Hematopoietic multipotent progenitor cell treated with erythropoietin and hydrocortisone succinate and interleukin-3 and kit ligand, for 8 days (in vitro differentiated cells): ENCODE data around the gene CAMTA1.
A peak's percentile ranks its signal among the peaks of the same experiment; 100 is the strongest.

Experiments used
- DNase-seq: peaks from one replicate; pipeline ENCODE4 v3.0.0-alpha.2; 2015

Gene CAMTA1

DNA sequence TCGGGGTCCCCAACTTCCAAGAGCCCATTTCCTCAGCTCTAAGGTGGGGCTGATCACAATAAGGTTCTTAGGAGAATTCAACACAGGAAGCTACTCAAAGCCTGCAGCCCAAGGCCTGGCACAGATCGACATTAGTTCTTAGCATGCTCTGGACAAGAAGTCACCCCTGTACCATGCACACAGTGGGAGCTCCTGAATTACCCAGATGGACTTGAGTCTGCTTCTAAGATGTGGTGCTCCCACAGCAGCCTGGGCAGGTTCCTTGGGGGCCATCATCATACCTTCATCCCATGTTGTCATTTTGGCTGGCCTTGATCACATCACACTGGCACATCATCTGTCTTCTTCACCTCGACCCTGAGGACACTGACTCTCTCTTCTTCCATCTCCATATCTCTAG, 832.6 kb downstream of the CAMTA1 start:
- DNase-seq = no peak

DNA sequence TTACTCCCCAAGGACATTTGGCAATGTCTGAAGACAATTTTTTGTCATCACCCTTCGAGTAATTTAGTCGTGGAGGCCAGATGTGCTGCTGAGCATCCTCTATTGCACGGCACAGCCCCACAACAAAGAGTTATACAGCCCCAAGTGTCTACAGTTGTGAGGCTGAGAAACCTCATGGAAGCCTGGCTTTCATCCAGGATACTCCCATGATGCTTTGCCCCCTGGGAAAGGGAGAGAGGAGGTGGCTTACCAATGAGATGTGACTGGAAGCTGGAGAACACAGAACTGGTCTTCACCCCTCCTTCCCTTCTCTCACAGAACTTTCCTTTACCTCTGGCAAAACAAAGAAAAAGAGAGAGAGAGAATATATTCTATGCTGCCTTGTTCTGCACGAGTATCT, 834.9 kb downstream of the CAMTA1 start:
- no peak for DNase-seq

DNA sequence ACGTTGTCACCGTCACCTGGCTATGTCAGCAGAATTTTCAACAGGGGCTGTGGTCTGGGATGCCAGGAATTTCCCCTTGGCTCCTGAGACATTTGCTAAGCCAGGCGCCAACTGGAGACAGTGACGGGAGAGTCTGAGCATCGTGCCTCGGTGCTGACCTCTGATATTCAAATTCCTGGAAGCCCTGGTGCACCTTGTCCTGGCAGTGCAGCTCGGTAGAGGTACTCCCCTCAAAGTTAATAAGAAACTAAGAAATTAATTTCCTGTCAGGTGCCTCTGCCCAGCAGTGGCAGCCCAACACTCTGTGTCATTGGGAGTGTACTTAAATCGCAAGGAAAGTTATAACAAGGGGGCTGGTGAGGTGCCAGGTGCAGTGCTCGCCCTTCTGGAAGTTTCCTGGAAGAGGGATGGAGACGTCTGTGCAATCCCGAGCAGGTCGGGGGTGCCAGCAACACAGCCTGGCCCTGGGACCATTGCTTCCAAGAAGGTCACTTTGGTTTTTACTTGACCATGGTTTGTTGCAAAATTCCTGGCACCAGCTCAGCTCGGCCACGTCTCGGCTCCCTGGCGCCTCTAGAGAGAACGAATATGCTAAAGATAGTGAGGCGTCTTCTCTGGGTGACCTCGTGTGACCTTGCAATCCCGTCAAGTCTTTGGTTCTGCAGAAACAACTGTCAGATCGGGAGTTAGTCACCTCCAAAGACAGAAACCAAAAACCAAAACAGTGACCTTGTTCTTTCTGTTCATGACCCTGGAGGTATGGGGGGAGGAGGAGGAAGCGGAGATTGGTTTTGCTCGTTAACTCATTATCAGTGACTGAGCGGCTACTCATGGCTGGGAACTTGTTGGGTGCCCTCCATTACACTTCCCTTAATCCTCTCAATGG, 836.3 kb downstream of the CAMTA1 start:
- no peak for DNase-seq

DNA sequence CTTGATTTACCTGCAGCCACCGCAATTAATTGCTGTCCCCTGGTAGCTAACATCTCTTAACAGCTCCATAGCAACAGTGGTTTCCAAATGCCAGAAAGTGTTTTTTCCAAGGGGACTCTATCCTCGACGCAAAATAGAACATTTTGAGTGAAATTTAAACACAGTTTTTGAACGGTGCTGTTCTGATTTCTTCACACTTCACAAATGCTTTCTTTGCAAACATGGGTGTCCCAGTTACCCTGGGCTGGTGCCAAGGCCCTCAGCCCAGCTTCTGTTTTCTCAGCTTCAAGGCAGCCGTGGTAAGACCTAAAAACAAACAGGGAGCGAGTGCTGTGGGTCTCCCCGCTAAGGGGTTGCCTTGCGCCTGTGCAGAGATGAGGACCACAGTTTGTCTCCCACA, 838.6 kb downstream of the CAMTA1 start:
- no peak for DNase-seq

DNA sequence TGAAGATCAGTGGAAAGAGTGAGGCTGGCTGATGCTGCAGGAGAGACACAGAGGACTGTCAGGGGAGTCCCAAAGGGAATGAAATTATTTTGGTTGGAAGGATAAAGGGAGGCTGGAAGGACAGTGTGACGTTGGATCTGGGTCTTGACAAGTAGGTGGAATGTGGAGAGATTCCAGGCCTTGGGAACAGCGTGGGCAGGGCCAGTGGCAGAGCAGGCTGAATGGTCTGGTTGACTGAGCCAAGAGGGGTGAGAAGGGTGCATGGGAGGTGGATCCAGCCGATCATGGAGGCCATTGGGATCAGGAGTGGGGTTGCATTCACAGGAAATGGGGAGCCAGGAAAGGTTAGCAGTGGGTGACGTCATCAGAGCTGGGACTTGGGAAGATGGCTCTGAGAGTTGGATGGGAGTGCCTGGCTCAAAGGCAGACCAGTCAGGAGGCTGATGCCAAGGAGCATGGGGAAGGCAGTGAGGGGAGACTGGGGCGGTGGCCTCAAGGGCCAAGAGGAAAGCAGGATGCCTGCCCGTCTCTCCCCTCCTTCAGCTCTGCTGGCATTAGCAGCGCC, 839.6 kb downstream of the CAMTA1 start:
- DNase-seq = no peak

DNA sequence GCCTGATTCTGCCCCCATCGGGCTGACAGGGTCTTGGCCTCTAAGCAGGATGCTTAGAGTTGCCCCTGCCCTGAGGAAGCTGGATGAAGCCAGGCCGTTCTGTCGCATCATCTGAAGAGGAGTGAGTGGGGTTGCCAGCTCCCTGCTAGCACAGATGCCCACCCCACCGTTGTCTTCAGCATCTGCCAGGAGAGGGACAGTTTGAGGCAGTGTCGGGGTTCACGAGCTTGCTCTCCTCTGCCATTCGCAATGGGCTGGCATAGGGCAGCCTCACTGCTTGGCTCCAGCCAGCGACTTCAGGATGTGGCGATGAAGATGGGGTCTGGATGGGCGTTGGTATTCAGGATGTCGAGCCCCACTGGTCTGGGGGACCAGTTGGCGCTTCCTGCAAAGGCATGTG, 840.1 kb downstream of the CAMTA1 start:
- no peak for DNase-seq

DNA sequence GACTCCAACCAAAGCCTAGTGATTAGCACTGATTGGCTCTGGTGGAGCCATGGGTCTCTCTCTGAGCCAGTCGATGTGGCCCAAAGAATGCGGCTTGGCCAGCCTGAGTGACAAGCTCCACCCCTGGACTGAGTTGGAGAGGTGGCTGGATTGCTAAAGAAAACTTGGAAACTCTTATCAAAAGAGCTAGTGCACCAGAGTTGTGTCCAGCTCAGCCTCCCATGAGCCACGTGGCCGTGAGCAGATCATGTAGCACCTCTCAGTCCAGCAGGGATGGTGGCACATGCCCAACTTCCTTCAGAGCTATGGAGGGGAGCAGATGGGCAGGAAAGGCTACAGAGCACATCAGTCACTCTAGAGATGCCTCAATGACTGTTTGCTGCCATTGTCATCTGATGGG, 843.0 kb downstream of the CAMTA1 start:
- no peak for DNase-seq

DNA sequence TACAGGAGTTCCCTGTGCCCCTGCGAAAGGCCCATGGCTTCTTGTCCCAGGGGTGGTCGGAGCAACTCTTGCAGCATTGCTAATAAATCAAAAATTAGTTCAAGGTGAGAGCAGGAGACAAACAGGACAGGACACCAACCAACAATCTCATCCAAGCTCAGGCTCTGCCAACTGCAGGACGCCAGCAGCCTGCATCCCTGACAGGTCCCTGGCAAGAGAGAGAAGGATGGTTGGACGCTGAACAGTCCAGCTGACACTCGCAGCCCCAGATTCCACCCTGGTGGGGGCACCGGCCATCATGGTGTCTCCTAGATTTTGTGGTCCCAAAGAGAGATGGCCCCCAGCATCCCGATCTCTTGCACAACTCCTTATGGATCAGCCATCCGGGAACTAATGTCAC, 843.8 kb downstream of the CAMTA1 start:
- no peak for DNase-seq

DNA sequence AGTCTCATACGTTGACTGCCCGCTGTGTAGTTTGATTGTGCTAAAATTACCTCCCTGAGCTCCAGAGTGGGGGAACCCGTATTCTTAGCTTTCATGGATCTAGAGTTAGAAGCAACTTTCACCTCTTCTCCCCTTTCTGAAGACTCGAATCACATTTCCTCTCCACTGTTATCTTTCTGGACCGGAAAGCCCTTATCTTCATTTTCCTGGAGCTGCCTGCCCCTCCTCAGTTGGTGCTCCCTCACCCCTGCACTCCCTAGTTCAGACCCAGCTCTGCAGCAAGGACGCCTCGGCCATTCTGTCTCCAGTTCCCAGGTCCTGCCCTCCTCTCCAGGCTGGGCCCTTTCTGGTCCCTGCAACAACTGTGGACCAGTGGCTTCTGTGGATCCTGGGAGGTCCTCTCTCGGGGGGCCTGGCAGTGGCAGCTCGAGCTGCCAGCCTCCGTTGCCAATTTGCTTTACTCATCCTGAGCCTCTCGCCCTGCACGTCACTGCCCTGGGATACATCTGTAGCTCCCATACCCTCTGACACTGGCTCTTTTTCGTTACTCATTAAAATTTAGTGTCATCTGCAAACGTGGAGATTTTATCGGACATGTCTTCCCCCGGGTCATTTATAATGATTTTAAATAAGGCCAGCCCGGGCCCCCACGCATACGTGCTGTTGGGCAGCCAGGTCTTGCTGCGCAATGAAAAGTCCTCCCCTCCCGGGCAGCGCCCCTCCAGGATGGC, 844.4 kb downstream of the CAMTA1 start:
- peak; percentile 6 for DNase-seq

DNA sequence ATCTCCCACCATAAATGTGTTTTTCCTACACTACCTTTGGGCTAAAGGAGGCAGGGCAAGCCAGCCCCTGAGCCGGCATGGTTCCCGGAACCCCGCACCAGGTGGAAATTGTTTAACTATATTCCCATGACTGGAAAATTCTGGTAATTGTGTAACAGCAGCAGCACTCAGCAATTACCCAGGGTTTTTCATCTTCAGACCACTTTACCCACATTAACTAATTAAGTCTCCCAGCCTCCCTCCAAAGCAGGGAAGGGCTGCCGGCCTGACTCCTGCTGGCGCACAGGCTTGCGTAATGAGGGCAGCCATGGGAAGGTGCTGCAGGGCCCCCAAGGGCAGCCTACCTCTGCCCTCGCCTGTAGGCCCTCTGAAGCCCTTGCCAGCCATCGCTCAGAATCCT, 845.1 kb downstream of the CAMTA1 start:
- no peak for DNase-seq

DNA sequence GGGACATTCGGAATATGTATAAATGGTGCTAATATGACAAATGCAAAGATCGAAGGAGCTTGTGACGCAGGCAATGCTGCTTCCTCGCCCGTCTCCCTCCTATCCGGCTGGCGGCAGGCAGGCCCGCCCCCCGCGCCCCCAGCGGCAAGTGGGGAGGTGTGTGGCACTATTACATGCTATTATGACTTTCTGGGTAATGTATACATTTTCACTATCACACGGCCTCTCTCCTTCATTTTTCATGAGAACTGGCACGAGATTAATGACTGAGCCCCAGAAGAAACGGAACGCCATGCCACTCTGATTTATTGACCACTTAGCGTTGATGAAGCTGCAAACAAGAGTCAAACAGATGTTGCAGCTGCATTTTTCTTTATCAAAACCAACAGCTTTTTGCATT, 846.9 kb downstream of the CAMTA1 start:
- DNase-seq = no peak

DNA sequence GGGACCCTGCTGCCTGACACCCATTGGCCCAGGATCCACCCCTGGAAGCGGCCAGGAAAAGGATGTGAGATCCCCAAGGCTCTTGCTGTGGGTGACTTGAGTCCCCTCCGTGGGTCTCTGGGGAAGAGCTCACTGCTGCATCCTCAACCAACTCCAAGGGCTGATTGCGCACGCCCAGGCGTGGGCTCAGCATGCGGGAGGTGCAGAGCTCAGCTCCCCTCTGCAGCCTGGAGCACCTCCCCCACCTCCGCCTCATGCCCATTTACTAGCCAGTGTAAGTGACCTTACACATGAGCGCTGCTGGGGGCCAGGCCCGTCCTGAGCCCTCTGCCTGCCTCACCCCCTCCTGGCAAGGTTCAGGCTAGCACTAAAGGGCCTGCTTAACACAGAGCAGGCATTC, 847.4 kb downstream of the CAMTA1 start:
- no peak for DNase-seq

DNA sequence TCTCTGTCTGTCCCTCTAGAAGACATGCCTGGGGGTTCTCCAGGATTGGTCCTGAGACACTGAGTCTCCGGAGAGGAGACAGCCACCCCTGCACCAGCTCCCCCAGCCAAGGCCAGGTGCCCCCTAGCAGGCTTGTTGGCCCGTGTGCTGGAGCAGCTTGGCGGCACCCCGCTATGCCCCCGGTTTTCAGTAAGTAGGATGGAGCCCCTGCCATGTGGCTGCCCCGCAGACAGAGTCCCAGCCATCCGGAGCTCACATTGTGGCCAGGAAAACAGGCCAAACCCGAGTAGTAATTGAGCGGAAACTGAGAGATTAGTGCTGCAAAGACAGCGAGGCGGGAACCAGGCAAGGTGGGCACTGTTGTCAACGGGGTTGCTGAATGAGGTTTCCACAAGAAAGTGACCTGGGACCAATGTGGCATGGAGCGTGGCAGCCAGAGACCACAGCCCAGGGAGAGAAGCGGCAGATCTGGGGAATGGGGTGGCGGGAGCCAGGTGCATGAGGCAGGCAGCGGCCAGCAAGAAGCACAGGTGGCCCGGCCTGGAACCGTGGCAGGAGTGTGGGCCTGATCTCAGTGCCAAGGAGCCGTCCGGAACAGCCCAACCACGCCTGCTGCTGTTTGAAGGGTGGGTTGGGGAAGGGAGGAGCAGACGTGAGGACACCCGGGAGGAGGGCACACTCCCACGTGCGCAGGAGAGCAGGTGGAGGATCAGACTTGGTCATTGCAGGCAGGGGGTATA, 848.4 kb downstream of the CAMTA1 start:
- DNase-seq = no peak

DNA sequence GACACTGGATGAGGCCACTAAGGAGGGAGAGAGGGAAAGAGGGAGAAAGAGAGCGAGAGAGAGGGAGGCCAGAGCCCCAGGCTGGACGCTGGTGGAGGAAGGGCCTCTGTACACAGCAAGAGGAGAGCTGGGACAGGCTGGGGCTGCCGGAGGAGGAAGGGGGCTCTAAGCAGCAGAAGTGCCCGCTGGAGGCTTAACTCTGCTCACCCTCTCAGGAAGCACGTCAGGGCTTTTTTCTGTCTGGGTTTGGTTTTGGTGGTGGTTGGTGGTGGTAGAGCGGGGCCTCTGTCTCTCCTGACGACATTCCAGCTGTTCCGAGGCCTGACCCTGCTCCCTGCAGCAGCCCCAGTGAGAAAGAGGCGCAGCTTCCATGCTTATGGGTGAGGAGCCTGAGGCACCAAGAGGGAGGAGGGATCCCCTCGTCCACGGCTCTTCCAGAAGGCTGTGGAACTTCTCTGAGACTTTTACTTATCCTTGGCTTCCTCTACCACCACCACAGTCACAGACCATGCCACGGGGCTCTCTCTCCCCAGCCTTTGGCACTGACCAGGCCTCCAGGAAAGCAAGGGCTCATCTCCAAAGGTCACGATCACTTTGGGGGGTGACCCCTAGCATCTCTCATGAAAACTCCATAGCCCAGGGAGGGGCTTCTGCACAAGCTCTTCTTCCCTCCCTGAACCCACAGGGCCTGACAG, 849.4 kb downstream of the CAMTA1 start:
- DNase-seq = no peak

DNA sequence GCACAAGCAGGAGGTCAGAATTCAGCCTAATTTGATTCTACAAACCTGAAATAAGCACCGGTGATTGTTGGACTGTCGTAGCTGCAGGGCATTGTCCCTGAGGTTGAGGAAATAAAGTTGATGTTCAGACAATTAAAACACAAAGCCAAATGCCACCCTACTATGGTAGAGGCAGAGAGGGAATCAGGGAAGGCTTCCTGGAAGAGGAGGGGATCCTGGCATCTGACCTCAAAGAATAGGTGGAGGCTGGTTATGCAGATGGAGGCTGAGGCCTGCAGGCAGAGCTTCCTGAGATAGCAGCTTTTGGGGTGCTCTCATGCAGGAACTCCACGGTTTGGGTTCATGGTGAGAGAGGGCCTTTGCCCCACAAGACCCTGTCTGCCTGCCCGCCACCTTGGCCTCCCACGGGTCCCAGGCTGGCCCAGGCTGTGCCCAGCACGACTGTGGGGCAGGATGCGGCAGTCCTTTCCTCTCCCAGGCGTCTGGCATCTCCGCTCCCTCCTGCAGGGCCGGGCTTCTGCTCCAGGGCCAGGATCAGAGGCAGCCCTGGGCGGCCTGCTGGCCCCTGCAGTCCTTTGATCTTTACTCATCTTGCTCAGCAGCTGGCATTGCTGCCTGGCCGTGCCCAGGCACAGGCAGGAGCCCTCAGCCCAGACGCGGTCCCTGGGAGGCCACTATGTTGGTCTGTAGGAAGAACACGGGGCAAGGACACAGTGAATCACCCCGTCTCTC, 851.7 kb downstream of the CAMTA1 start:
- DNase-seq = no peak

DNA sequence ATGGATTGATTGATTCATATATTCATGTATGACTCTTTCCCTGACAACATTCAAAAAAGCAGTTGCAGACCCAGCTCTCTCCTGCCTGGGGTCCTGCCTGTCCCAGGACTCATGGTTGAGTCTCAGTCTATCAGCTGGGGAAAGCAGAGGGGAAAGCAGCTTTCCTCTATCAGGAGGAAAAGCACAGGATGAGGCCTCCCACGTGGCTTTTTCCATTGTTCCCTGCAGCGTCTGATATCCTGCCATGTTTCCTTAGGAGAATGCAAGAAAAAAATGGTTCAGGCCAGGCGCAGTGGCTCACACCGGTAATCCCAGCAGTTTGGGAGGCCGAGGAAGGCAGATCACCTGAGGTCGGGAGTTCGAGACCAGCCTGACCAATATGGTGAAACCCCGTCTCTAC, 852.8 kb downstream of the CAMTA1 start:
- DNase-seq = no peak

DNA sequence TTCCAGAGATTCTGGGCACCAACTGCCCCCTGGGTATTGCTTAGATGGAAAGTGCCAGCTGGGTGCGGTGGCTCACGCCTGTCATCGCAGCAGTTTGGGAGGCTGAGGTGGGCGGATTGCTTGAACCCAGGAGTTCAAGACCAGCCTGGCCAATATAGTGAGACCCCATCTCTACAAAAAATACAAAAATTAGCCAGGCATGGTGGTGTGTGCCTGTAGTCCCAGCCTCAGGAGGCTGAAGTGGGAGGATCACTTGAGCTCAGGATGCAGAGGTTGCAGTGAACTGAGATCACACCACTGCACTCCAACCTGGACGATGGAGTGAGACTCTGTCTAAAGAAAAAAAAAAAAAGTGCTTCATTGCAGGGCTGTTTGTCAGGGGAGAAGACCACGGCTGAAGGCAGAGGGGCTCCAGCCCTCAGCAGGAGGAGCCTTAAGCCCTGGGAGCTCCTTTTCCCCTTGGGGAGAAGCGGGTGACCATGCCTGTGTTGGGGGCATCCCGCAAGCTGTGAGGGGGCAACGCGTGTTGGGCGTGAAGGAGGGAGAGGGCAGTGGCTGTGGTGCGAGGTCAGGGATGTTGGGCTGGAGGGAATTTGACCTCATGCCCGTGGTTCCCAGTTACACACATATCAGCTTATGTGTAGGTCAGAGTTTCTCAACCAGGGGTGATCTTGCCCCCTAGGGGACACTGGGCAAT, 854.3 kb downstream of the CAMTA1 start:
- no peak for DNase-seq

DNA sequence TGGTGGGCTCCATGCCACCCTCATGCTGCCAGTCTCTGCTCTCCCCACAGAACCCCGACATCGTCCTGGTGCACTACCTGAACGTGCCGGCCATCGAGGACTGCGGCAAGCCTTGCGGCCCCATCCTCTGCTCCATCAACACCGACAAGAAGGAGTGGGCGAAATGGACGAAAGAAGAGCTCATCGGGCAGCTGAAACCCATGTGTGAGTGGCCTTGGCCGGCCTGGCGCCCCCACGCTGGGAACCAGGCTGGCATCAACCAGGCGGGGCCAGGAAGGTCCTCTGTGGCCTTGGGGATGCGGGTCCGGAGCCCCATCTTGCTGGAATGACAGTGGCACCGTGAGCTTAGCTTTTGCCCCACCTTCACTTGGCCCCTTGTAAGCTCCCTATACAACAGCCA, 855.1 kb downstream of the CAMTA1 start:
- no peak for DNase-seq

DNA sequence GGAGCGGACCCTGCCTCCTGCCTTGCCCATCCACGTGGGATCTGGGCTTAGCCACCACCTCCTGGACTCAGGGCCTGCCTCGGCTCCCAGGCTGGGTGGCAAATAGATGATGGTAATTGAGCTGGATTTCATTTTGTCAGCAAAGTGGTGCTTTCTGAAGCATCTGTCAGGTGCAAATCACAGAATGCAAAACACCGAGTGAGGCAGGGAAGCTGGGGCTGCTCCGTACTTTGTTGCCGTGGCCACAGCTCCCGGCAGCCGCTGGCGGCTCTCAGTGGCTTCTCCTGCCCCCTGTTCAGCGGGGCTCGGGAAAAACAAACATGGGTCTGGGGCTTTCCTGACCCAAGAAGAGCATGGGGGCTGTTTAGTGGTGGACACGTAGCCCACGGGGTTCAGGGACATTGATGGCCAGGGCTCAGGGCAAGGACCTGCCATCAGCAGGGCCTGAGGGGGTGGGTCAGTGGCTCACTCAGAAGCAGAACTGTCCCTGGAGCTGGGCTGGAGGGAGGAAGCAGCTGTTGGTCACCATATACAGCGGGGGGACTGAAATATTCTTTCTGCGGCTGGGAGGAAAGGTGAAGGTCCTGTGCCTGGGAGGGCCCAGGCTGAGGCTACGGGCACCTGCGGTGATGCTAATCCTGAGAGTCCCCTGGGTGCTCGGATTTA, 855.8 kb downstream of the CAMTA1 start:
- no peak for DNase-seq

DNA sequence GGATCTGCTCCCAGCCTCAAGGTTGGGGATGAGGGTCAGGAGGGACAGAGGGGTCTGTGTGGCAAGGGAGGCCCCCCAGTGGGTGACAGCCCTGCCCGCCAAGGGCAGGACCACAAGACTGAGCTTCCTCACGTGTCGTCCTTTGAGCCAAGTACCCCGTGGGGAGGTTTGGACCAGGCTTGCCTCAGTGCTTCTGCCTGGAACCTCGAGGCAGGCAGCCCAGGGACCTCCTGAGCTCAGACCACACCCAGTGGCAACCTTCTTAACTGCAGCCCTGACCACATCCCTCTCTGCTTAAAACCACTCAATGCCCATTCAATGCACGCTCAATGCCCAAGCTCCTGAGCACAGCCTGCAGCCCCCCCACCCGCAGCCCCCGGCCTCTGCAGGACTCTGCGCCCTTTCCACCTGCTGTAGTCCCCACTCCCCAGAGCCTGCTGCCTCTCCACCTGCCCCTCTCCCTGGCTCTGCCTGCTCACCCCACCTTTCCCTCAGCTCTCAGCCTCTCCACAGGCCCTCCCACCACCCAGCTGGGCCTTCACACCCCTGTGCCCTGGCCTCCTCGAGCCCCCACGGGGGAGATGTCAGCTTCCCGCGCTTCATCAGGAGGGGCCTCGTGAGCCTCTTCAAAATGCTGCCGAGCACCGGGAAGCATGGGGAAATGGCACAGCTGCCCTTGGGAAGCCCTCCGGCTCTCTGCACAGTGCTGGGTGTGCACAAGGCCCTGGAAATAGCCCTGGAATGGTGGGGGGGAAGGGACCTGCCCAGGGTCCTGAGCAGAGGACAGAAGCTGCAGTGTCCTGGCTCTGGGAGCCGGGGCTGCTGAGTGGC, 856.5 kb downstream of the CAMTA1 start:
- no peak for DNase-seq
